GM19025 (cell line): ENCODE data around the gene TMEM116.
A peak's percentile ranks its signal among the peaks of the same experiment; 100 is the strongest.
"Not testable (repeated sequence)": the region's sequence is repeated elsewhere in the genome, so short reads cannot be mapped to it uniquely, and the experiment has no call there.

Experiments
- ATAC-seq: cut with Tn5 transposase; IDR thresholded peaks from one replicate; pipeline ENCODE4 v1.9.1; 2021; ENCODE audit warnings: mild to moderate bottlenecking, low read depth, moderate library complexity; ENCODE audit not compliant: unreplicated experiment

Gene TMEM116

GRCh38 chr12:112012775-112013600 is at the start of gene TMEM116, which contains the start of gene ERP29:
Gene TMEM116 (minus strand): TSS chr12:112013165. CDS start chr12:112005270, 7,895 bp downstream.
Gene ERP29 (plus strand): TSS chr12:112013426. CDS start chr12:112013466, 40 bp downstream.
- ATAC-seq = peak; percentile 61

GRCh38 chr12:112061137-112061536 is 48.2 kb upstream of the TMEM116 start:
- no peak for ATAC-seq

GRCh38 chr12:112049351-112049750 is 36.4 kb upstream of the TMEM116 start:
- no peak for ATAC-seq

- ATAC-seq = no peak
Observed at GRCh38 chr12:112046003-112046402, 33.0 kb upstream of the TMEM116 start.

- ATAC-seq = not testable (repeated sequence)
Observed at GRCh38 chr12:112036614-112037013, 23.6 kb upstream of the TMEM116 start.

- no peak for ATAC-seq
Observed at GRCh38 chr12:112035219-112035785, 22.3 kb upstream of the TMEM116 start.

- ATAC-seq = no peak
Observed at GRCh38 chr12:112032292-112032691, 19.3 kb upstream of the TMEM116 start.

- ATAC-seq = no peak
Observed at GRCh38 chr12:112031472-112031871, 18.5 kb upstream of the TMEM116 start.

- ATAC-seq = no peak
Observed at GRCh38 chr12:112029301-112029700, 16.3 kb upstream of the TMEM116 start.

GRCh38 chr12:112025808-112026375 is 12.9 kb upstream of the TMEM116 start:
- no peak for ATAC-seq

- no peak for ATAC-seq
Observed at GRCh38 chr12:112023759-112024396, 10.9 kb upstream of the TMEM116 start.

- ATAC-seq = no peak
Observed at GRCh38 chr12:112022241-112023016, 9.5 kb upstream of the TMEM116 start.

GRCh38 chr12:112020947-112021457 is 8.0 kb upstream of the TMEM116 start:
- no peak for ATAC-seq

GRCh38 chr12:112018571-112019237 is 5.7 kb upstream of the TMEM116 start:
- no peak for ATAC-seq

- ATAC-seq = no peak
Observed at GRCh38 chr12:112017041-112017440, 4.1 kb upstream of the TMEM116 start.

- ATAC-seq = no peak
Observed at GRCh38 chr12:112015938-112016337, 3.0 kb upstream of the TMEM116 start.

- peak; percentile 21 for ATAC-seq
Observed at GRCh38 chr12:112013601-112014402, 837 bp upstream of the TMEM116 start.

- ATAC-seq = no peak
Observed at GRCh38 chr12:112011685-112012084, 1.3 kb downstream of the TMEM116 start.
